ENCODE measurements around the gene HS2ST1. TPM values are rescaled to one million over a fixed set of nuclear protein-coding genes. Genes with fewer than 3 reads are reported as not detected.

HS2ST1 gene
- total RNA-seq, 1 donor from 2014 or later = 12.6 TPM

DNA sequence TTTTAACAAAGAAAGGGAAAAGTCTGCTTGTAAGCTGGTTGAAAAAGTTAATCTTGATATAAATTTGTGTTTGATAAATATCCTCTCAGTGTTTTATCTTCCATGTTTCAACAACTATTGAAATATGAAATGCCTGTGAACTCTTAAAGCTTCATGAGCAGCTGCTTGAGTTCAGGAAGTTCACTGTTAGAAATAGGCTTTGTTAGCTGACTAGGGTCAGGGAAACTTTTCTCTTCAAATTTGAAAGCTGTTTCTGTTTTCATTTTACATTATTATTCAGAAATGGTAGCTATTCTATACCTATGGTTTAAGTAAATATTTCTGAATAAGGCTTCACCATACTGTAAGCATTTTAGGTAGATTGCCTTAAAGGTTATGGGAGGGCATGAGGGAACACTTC, 191.7 kb downstream of the HS2ST1 start:
- no peak overlapping the region for H3K27ac ChIP-seq (replicated peaks)
- H3K4me3 ChIP-seq = no peak overlapping the region
- intact Hi-C loops (cut with micrococcal nuclease) = no loop called here
- DNase-seq = no peak
- H3K9me3 ChIP-seq (replicated peaks) = no peaks in the 10 kb centered on the region
- TF ChIP-seq, protein P1, sequence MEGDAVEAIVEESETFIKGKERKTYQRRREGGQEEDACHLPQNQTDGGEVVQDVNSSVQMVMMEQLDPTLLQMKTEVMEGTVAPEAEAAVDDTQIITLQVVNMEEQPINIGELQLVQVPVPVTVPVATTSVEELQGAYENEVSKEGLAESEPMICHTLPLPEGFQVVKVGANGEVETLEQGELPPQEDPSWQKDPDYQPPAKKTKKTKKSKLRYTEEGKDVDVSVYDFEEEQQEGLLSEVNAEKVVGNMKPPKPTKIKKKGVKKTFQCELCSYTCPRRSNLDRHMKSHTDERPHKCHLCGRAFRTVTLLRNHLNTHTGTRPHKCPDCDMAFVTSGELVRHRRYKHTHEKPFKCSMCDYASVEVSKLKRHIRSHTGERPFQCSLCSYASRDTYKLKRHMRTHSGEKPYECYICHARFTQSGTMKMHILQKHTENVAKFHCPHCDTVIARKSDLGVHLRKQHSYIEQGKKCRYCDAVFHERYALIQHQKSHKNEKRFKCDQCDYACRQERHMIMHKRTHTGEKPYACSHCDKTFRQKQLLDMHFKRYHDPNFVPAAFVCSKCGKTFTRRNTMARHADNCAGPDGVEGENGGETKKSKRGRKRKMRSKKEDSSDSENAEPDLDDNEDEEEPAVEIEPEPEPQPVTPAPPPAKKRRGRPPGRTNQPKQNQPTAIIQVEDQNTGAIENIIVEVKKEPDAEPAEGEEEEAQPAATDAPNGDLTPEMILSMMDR (IDR thresholded peaks at IDR 0.05; ENCODE audit: borderline replicate concordance) = no peak
- peaks cover 4% of the 10 kb centered on the region for H3K4me1 ChIP-seq
- no peaks in the 10 kb centered on the region for H3K36me3 ChIP-seq
- no peaks in the 10 kb centered on the region for H3K27me3 ChIP-seq (ENCODE audit: low read depth)

GRCh38 chr1:87106867-87107266, 192.4 kb downstream of the HS2ST1 start:
- TF ChIP-seq, protein P1 (IDR thresholded peaks at IDR 0.05; ENCODE audit: borderline replicate concordance) = no peak
- Histone ChIP-seq H3K9me3 (replicated peaks) (no peaks in the 10 kb centered on the region), H3K27me3 (ENCODE audit: low read depth) (no peaks in the 10 kb centered on the region), H3K4me3 (no peak overlapping the region), H3K4me1 (peaks cover 6% of the 10 kb centered on the region), H3K36me3 (no peaks in the 10 kb centered on the region), H3K27ac (replicated peaks) (no peak overlapping the region)
- DNase-seq = no peak
- intact Hi-C loops (cut with micrococcal nuclease) = no loop called here

DNA sequence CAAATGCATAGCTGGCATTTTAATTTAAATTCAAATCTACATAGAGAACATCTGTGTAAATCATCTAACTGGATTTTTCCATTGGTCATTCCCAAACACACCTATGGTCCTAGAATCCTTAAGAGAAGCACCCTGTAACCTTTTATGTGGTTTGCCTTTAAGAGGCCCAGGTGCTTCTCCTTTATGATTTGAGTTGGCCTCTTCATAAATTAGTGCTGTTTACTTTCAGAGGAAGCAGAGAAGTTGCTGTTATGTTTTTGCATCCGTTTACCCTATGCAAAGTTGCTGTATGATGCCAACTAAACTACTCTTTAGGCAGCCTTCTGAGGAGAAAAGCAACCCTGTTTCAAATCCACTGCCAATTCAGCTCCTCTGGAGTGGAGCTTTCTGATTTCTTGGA, 193.8 kb downstream of the HS2ST1 start:
- peaks cover 14% of the 10 kb centered on the region for H3K4me1 ChIP-seq
- intact Hi-C loops (cut with micrococcal nuclease) = no loop called here
- TF ChIP-seq, protein P1 (IDR thresholded peaks at IDR 0.05; ENCODE audit: borderline replicate concordance) = no peak
- H3K9me3 ChIP-seq (replicated peaks) = no peaks in the 10 kb centered on the region
- no peaks in the 10 kb centered on the region for H3K27me3 ChIP-seq (ENCODE audit: low read depth)
- H3K36me3 ChIP-seq = no peaks in the 10 kb centered on the region
- H3K4me3 ChIP-seq = no peak overlapping the region
- no peak for DNase-seq
- H3K27ac ChIP-seq (replicated peaks) = no peak overlapping the region

GRCh38 chr1:87108814-87109411, 194.5 kb downstream of the HS2ST1 start:
- no peaks in the 10 kb centered on the region for H3K9me3 ChIP-seq (replicated peaks)
- no peak overlapping the region for H3K4me3 ChIP-seq
- intact Hi-C loops (cut with micrococcal nuclease) = no loop called here
- H3K36me3 ChIP-seq = no peaks in the 10 kb centered on the region
- DNase-seq = no peak
- H3K4me1 ChIP-seq = peaks cover 14% of the 10 kb centered on the region
- TF ChIP-seq, protein P1 (IDR thresholded peaks at IDR 0.05; ENCODE audit: borderline replicate concordance) = no peak
- no peaks in the 10 kb centered on the region for H3K27me3 ChIP-seq (ENCODE audit: low read depth)
- no peak overlapping the region for H3K27ac ChIP-seq (replicated peaks)

GRCh38 chr1:87111659-87112371, 197.4 kb downstream of the HS2ST1 start:
- no peak for DNase-seq
- Histone ChIP-seq H3K4me3 (no peak overlapping the region), H3K27ac (replicated peaks) (no peak overlapping the region), H3K27me3 (ENCODE audit: low read depth) (no peaks in the 10 kb centered on the region), H3K4me1 (peaks cover 14% of the 10 kb centered on the region), H3K9me3 (replicated peaks) (no peaks in the 10 kb centered on the region), H3K36me3 (no peaks in the 10 kb centered on the region)
- intact Hi-C loops (cut with micrococcal nuclease) = no loop called here
- TF ChIP-seq, protein P1 (IDR thresholded peaks at IDR 0.05; ENCODE audit: borderline replicate concordance) = no peak
